HFFc6 (cell line): ENCODE results near the gene NEFH. TPM values are rescaled to one million over a fixed set of nuclear protein-coding genes. Genes with fewer than 3 reads are reported as not detected.

Experiments
- DNase-seq: peaks from one replicate; pipeline ENCODE4 v3.0.0-alpha.2; 2018
- H3K27ac Mint-ChIP-seq: 2 replicates; pipeline ENCODE4 v1.8.0; 2020; ENCODE audit warnings: mild to moderate bottlenecking, mixed read lengths
- H3K27me3 Mint-ChIP-seq: 2 replicates; pipeline ENCODE4 v1.8.0; 2021; ENCODE audit warnings: mild to moderate bottlenecking, moderate library complexity, mixed read lengths; ENCODE audit not compliant: insufficient read depth
- H3K36me3 Mint-ChIP-seq: 2 replicates; pipeline ENCODE4 v1.8.0; 2021; ENCODE audit warnings: low read depth, mixed read lengths
- H3K4me1 Mint-ChIP-seq: 2 replicates; pipeline ENCODE4 v1.8.0; 2020; ENCODE audit warnings: low read depth, mixed read lengths
- H3K4me3 Mint-ChIP-seq: 2 replicates; pipeline ENCODE4 v1.8.0; 2020; ENCODE audit warnings: mild to moderate bottlenecking, moderate library complexity, mixed read lengths
- H3K9me3 Mint-ChIP-seq: 2 replicates; pipeline ENCODE4 v1.8.0; 2020; ENCODE audit warnings: mild to moderate bottlenecking, mixed read lengths
- CTCF ChIP-seq: fragments of 200-600 bp; sonication (generic); IDR thresholded peaks from 2 replicates; pipeline ENCODE4 v1.5.0; 2021; ENCODE audit warnings: antibody characterized with exemption, mild to moderate bottlenecking
- total RNA-seq, 6 experiments: library from RNA; stranded (reverse); fragmentation: NEBNext Ultra II Directional; extraction: Animal tissue kit (Norgen Biotek cat#: 25700); gene quantifications; 2 replicates in 1 of 6; 3 replicates in 5 of 6; pipeline ENCODE4 v1.2.3, GENCODE V29; 2021

NEFH gene
- total RNA-seq, 6 experiments from 2014 or later = not detected

DNA sequence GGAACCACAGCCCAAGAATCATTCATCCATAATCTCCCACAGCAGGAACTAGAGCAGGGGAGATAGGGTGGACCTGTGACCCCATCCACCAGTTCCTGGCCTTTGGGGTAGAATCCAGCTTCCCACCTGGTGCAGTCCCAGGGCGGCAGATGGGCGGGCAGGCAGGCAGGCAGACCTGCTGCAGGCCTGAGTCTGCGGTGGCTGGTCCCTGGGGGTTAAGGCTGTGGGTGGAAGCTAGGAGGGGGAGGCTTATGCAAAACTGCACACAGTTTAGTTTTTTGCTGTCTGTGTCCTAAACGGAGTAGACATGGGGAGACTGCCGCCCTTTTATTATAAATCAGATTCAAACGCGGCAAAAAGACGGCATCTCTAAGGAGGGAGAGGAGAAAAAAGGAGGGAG is 4.5 kb upstream of the NEFH start:
- TF ChIP-seq CTCF = no peak
- H3K4me1 Mint-ChIP-seq = no peaks in the 10 kb centered on the region
- H3K4me3 Mint-ChIP-seq = no peak overlapping the region
- no peaks in the 10 kb centered on the region for H3K36me3 Mint-ChIP-seq
- H3K27me3 Mint-ChIP-seq = peaks cover 42% of the 10 kb centered on the region
- no peak overlapping the region for H3K27ac Mint-ChIP-seq
- no peak for DNase-seq
- H3K9me3 Mint-ChIP-seq = peaks cover 4% of the 10 kb centered on the region; the same call in 1 of the 2 replicates

- H3K36me3 Mint-ChIP-seq = no peaks in the 10 kb centered on the region
- no peak for TF ChIP-seq CTCF
- H3K4me1 Mint-ChIP-seq = peaks cover under 1% of the 10 kb centered on the region; the same call in 1 of the 2 replicates
- peaks cover 40% of the 10 kb centered on the region for H3K27me3 Mint-ChIP-seq
- no peak overlapping the region for H3K27ac Mint-ChIP-seq
- DNase-seq = peak; percentile 17
- H3K9me3 Mint-ChIP-seq = peaks cover 4% of the 10 kb centered on the region; the same call in 1 of the 2 replicates
- H3K4me3 Mint-ChIP-seq = no peak overlapping the region
Measured at GRCh38 chr22:29476116-29476515, 3.9 kb upstream of the NEFH start.

GRCh38 chr22:29477723-29478318 is 2.2 kb upstream of the NEFH start:
- Mint-ChIP-seq H3K36me3 (no peaks in the 10 kb centered on the region), H3K9me3 (peaks cover 9% of the 10 kb centered on the region; the same call in 1 of the 2 replicates), H3K27ac (no peak overlapping the region), H3K4me3 (no peak overlapping the region), H3K27me3 (peaks cover 41% of the 10 kb centered on the region), H3K4me1 (peaks cover 11% of the 10 kb centered on the region)
- TF ChIP-seq CTCF = no peak
- DNase-seq = no peak

DNA sequence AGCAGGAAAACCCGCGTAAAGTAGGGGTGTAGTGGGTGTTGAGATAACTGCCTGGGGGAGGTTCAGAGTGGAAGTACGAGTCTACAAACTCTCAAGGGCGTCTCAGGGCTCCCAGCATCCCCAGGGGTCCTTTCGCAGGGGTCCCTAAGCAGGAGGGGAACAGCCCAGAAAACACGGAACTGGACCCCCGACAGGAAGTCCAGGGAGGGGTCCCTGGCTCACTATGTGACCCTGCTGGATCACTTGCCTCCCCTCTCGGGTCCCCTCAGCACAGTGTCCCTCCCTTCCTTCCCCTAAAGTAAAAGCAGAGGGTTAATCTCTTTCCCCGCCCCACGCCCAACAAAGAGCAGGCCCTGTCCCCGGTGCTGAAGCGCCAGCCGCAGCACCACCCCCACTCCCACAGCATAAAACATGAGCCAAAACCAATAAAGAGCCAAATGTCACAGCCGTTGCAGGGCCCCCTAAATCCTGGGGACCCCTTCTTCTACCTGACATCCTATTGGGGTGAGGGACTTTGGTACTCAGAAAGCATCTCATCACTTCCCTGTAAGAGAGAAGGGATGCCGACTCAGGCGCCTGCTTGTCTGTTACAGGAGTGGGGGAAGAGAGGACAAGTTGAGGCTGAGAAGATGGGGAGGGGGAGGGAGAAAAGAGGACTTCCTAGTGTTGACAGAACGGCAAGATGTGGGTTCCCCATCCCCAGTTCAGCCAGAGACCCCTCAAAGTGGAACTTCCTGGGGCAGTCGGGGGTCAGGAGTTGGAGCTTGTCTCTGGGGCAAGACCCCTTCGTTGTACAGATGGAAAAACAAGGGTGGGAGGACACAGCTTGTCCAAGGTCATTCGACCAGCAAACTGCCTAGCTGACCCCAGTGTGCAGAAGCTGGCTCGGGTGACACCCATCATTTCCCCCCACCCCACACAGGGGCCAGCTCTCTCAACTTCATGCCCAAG is 1.4 kb upstream of the NEFH start:
- Mint-ChIP-seq H3K36me3 (no peaks in the 10 kb centered on the region), H3K27me3 (peaks cover 41% of the 10 kb centered on the region), H3K4me1 (peaks cover 11% of the 10 kb centered on the region), H3K9me3 (peaks cover 9% of the 10 kb centered on the region; the same call in 1 of the 2 replicates), H3K27ac (no peak overlapping the region), H3K4me3 (no peak overlapping the region)
- no peak for DNase-seq
- no peak for TF ChIP-seq CTCF

GRCh38 chr22:29480262-29480511 is 169 bp downstream of the NEFH start:
- TF ChIP-seq CTCF = no peak
- H3K4me1 Mint-ChIP-seq = peaks cover 11% of the 10 kb centered on the region
- peaks cover 9% of the 10 kb centered on the region; the same call in 1 of the 2 replicates for H3K9me3 Mint-ChIP-seq
- no peak overlapping the region for H3K27ac Mint-ChIP-seq
- H3K27me3 Mint-ChIP-seq = peaks cover 31% of the 10 kb centered on the region
- no peaks in the 10 kb centered on the region for H3K36me3 Mint-ChIP-seq
- H3K4me3 Mint-ChIP-seq = no peak overlapping the region
- no peak for DNase-seq
